HCT116 (cell line): ENCODE results near the gene TIMM17A. TPM values are rescaled to one million over a fixed set of nuclear protein-coding genes. Genes with fewer than 3 reads are reported as not detected.

Experiments
- ATAC-seq: fragments of 200-7000 bp; cut with Tn5 transposase; 2 replicates; pipeline ENCODE4 v1.9.1; 2020; ENCODE audit warnings: mild to moderate bottlenecking, moderate library complexity
- BruUV-seq: library from RNA; stranded (reverse); fragments of 400-500 nt; replicated peaks from 2 replicates; lab custom pipeline; 2021; lab: Mats Ljungman, UMichigan
- CTCF ChIA-PET: fragments of 300-600 bp; sonication (Branson Sonifier 250); formaldehyde crosslinking; loops from one replicate; lab custom pipeline; 2021; ENCODE audit warnings: antibody characterized with exemption; lab: Charles Lee
- POLR2A ChIA-PET: fragments of 300-600, 350-600 bp; sonication (Branson Sonifier 250); formaldehyde crosslinking; loops from one replicate; lab custom pipeline; 2021; ENCODE audit warnings: antibody characterized with exemption; lab: Charles Lee
- RAD21 ChIA-PET, 2 experiments: fragments of 300-600 bp; sonication (Branson Sonifier 250); formaldehyde crosslinking; loops; one replicate each; lab custom pipeline; 2023; ENCODE audit warnings: low total read pairs in 2 of 2; ENCODE audit not compliant: uncharacterized antibody in 2 of 2, unreplicated experiment in 2 of 2, low non-redundant PET in 1 of 2; lab: Charles Lee
- DNase-seq: peaks from one replicate; pipeline ENCODE4 v3.0.0-alpha.2; 2010; ENCODE audit warnings: low read depth, low spot score
- H2AFZ ChIP-seq: fragments of 200-600 bp; shearing (Covaris generic), sonication (generic); 2 replicates; pipeline ENCODE4 v1.6.1; 2017; ENCODE audit warnings: low read depth, mixed run types, mixed read lengths, antibody characterized with exemption, low read length; ENCODE audit not compliant: poor library complexity, severe bottlenecking
- H3K27ac ChIP-seq: 2 replicates; pipeline ENCODE4 v1.5.1; 2012; ENCODE audit warnings: low read depth, low read length
- H3K27me3 ChIP-seq: fragments of 200-600 bp; sonication (generic); 2 replicates; pipeline ENCODE4 v1.6.1; 2016; ENCODE audit warnings: mixed run types, low read length, mixed read lengths; ENCODE audit not compliant: insufficient read depth
- H3K36me3 ChIP-seq, 2 experiments: fragments of 200-500 bp in 1 of 2; fragments of 200-600 bp in 1 of 2; sonication (Bioruptor generic) in 1 of 2; sonication (generic) in 1 of 2; 2 replicates each; pipeline versions ENCODE4 v1.5.1 to v1.6.1; 2014 to 2016; ENCODE audit warnings: low read length in 2 of 2, inconsistent platforms in 1 of 2, mixed read lengths in 1 of 2, mixed run types in 1 of 2; ENCODE audit not compliant: insufficient read depth in 2 of 2, control insufficient read depth in 1 of 2
- H3K4me1 ChIP-seq, 2 experiments: fragments of 200-600 bp in 1 of 2; sonication (generic) in 1 of 2; 2 replicates each; pipeline versions ENCODE4 v1.5.1 to v1.6.1; 2012 to 2017; ENCODE audit warnings: low read length in 2 of 2, inconsistent platforms in 1 of 2, mild to moderate bottlenecking in 1 of 2, mixed read lengths in 1 of 2, mixed run types in 1 of 2, moderate library complexity in 1 of 2; ENCODE audit not compliant: insufficient read depth in 2 of 2, control insufficient read depth in 1 of 2
- H3K4me2 ChIP-seq: fragments of 200-600 bp; sonication (generic); 2 replicates; pipeline ENCODE4 v1.6.1; 2017; ENCODE audit warnings: mixed run types, low read length, mixed read lengths
- H3K4me3 ChIP-seq, 2 experiments: fragments of 200-600 bp in 1 of 2; sonication (generic) in 1 of 2; replicated peaks in 1 of 2; 2 replicates each; pipeline ENCODE4 v1.5.1; 2011 to 2016; ENCODE audit warnings: low read length in 2 of 2, control low read depth in 1 of 2, low read depth in 1 of 2, mild to moderate bottlenecking in 1 of 2, mixed read lengths in 1 of 2, mixed run types in 1 of 2
- H3K79me2 ChIP-seq: fragments of 200-600 bp; sonication (generic); 2 replicates; pipeline ENCODE4 v1.6.1; 2017; ENCODE audit warnings: mild to moderate bottlenecking, mixed run types, low read length, moderate library complexity, mixed read lengths; ENCODE audit not compliant: insufficient read depth
- H3K9ac ChIP-seq: fragments of 200-600 bp; sonication (generic); 2 replicates; pipeline ENCODE4 v1.6.1; 2016; ENCODE audit warnings: low read length, mixed read lengths
- H3K9me2 ChIP-seq: fragments of 200-600 bp; sonication (generic), shearing (Covaris generic); 2 replicates; pipeline ENCODE4 v1.6.1; 2017; ENCODE audit warnings: mixed run types, mild to moderate bottlenecking, moderate library complexity; ENCODE audit not compliant: insufficient read depth
- H3K9me3 ChIP-seq, 2 experiments: fragments of 200-500 bp in 1 of 2; fragments of 200-600 bp in 1 of 2; sonication (Bioruptor generic) in 1 of 2; sonication (generic) in 1 of 2; 2 replicates each; pipeline ENCODE4 v1.6.1; 2014 to 2017; ENCODE audit warnings: low read length in 2 of 2, mixed read lengths in 2 of 2, inconsistent platforms in 1 of 2, low read depth in 1 of 2, mild to moderate bottlenecking in 1 of 2, mixed run types in 1 of 2, moderate library complexity in 1 of 2; ENCODE audit not compliant: control insufficient read depth in 1 of 2, insufficient read depth in 1 of 2
- H4K20me1 ChIP-seq: fragments of 200-600 bp; sonication (generic), shearing (Covaris generic); 2 replicates; pipeline ENCODE4 v1.6.1; 2017; ENCODE audit warnings: mixed run types, mild to moderate bottlenecking, moderate library complexity; ENCODE audit not compliant: insufficient read depth
- ELF1 ChIP-seq: IDR thresholded peaks from 2 replicates; pipeline ENCODE4 v1.6.1; 2012; ENCODE audit warnings: low read depth, borderline replicate concordance
- EZH2phosphoT487 ChIP-seq: fragments of 200-600 bp; IDR thresholded peaks from 2 replicates; pipeline ENCODE4 v1.6.1; 2018; ENCODE audit warnings: antibody characterized with exemption, borderline replicate concordance
- POLR2A ChIP-seq: IDR thresholded peaks from 2 replicates; pipeline ENCODE4 v1.7.0; 2011; ENCODE audit warnings: borderline replicate concordance; ENCODE audit not compliant: insufficient read depth, insufficient read length; ENCODE audit errors: extremely low read depth
- REST ChIP-seq: IDR thresholded peaks from 2 replicates; pipeline ENCODE4 v1.6.1; 2012; ENCODE audit warnings: low read depth
- YY1 ChIP-seq: IDR thresholded peaks from 2 replicates; pipeline ENCODE4 v1.6.1; 2011; ENCODE audit warnings: low read length, low read depth, moderate library complexity, mild to moderate bottlenecking; ENCODE audit not compliant: insufficient replicate concordance; ENCODE audit errors: extremely low read depth
- ZNF274 ChIP-seq: fragments of 200-500 bp; sonication (Bioruptor generic); IDR thresholded peaks from 2 replicates; pipeline ENCODE4 v1.6.1; 2014; ENCODE audit warnings: mild to moderate bottlenecking, low read depth, low read length, inconsistent platforms
- intact Hi-C: fragments of 100-400 bp; cut with micrococcal nuclease; formaldehyde crosslinking; loops from 2 replicates; pipeline ENCODE4 v1.10.0; 2022
- total RNA-seq: library from RNA; stranded (reverse); gene quantifications from one replicate; pipeline ENCODE4 v1.2.1, GENCODE V29; 2021; ENCODE audit not compliant: unreplicated experiment

Gene TIMM17A
- total RNA-seq, 1 experiment from 2014 or later, result 100 TPM

- ChIA-PET CTCF (interaction anchor here (1.0 kb wide), 1 partner anchor 60 kb away, joined by 3 read pairs; no protein-coding TSS in a partner anchor), POLR2A (interaction anchor here (1.0 kb wide), 1 partner anchor 14 kb away, joined by 3 read pairs; the partner anchor contains the start of gene TIMM17A), RAD21 (no interaction called here)
- ATAC-seq (peak; percentile 69), DNase-seq (no peak)
- H4K20me1 ChIP-seq, result no peaks in the 10 kb centered on the region
- no peaks in the 10 kb centered on the region for H3K9me2 ChIP-seq
- H3K9ac ChIP-seq, result no peak overlapping the region
- H3K36me3 ChIP-seq, result no peaks in the 10 kb centered on the region
- TF ChIP-seq YY1 (no peak), ZNF274 (no peak), ELF1 (no peak), POLR2A (peak; percentile 39), REST (no peak), EZH2phosphoT487 (no peak)
- H3K9me3 ChIP-seq, result no peaks in the 10 kb centered on the region
- H3K27ac ChIP-seq, result no peak overlapping the region; the same call in 1 of the 2 replicates
- intact Hi-C loops, result no loop called here
- BruUV-seq, result no TSS peak
- peaks cover 8% of the 10 kb centered on the region for H3K27me3 ChIP-seq
- H2AFZ ChIP-seq, result peak overlapping the region; percentile 72
- peak overlapping the region; percentile 39 for H3K4me2 ChIP-seq
- no peak overlapping the region for H3K4me3 ChIP-seq
- H3K79me2 ChIP-seq, result no peaks in the 10 kb centered on the region
- peaks cover 11 to 20% of the 10 kb centered on the region in 2 experiments; a peak in 3 of 4 replicates for H3K4me1 ChIP-seq
These were observed 13.7 kb upstream of the TIMM17A start for GRCh38 chr1:201941420-201942128.
